ENCODE data around the gene COG4. TPM values are rescaled to one million over a fixed set of nuclear protein-coding genes. Genes with fewer than 3 reads are reported as not detected.
"Not testable (repeated sequence)": the region's sequence is repeated elsewhere in the genome, so short reads cannot be mapped to it uniquely, and the experiment has no call there.

The COG4 gene
- total RNA-seq, 1 donor from 2014 or later: 57.6 TPM

DNA sequence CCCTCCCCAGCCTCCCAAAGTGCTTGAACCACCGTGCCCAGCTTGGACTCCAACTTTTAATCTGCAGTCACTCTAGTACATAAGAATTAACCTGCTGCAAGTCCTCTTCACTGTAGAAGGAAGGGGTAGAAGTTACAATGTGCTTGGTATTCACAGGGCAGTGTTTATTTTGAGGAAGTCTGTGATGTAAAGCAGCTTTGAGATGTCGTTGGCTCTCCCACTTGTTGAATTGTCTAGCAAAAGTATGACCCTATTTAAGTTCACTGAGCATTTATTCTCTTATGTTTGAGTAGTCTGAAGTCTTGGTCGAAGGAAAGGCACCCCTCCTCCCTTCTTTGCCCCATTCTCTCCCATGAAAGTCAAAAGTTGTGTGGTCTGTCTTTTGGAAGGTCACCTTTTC lies 28.4 kb upstream of the COG4 start:
- TF ChIP-seq, protein P1, sequence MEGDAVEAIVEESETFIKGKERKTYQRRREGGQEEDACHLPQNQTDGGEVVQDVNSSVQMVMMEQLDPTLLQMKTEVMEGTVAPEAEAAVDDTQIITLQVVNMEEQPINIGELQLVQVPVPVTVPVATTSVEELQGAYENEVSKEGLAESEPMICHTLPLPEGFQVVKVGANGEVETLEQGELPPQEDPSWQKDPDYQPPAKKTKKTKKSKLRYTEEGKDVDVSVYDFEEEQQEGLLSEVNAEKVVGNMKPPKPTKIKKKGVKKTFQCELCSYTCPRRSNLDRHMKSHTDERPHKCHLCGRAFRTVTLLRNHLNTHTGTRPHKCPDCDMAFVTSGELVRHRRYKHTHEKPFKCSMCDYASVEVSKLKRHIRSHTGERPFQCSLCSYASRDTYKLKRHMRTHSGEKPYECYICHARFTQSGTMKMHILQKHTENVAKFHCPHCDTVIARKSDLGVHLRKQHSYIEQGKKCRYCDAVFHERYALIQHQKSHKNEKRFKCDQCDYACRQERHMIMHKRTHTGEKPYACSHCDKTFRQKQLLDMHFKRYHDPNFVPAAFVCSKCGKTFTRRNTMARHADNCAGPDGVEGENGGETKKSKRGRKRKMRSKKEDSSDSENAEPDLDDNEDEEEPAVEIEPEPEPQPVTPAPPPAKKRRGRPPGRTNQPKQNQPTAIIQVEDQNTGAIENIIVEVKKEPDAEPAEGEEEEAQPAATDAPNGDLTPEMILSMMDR (conservative IDR thresholded peaks at IDR 0.05; ENCODE audit: low read depth, low read length): no peak
- no peak for DNase-seq (ENCODE audit: low read depth)
- no peak overlapping the region for H3K4me3 ChIP-seq (ENCODE audit: low read depth, low read length)

DNA sequence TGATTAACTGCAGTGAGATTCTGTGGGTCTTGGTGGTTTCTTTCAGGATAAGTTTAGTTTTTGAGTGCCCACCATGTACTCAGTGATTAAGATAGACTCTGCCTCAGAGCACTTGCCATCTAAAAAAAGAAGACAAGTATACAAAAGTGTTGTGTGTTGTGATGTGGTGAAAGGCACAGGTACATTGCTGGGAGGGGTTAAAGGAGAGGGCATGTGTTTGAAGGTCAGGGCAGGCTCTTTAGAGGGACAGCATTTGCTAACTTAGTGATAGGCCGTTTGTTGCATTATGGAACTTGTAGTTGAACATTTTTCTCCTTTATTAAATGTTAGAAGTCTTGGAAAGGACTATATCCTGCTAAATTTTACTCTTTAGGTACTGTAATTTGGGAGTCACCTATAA lies 26.7 kb upstream of the COG4 start:
- no peak overlapping the region for H3K4me3 ChIP-seq (ENCODE audit: low read depth, low read length)
- DNase-seq (ENCODE audit: low read depth): no peak
- TF ChIP-seq, protein P1 (conservative IDR thresholded peaks at IDR 0.05; ENCODE audit: low read depth, low read length): no peak

GRCh38 chr16:70548936-70549335 lies 25.6 kb upstream of the COG4 start:
- TF ChIP-seq, protein P1 (conservative IDR thresholded peaks at IDR 0.05; ENCODE audit: low read depth, low read length): no peak
- no peak for DNase-seq (ENCODE audit: low read depth)
- H3K4me3 ChIP-seq (ENCODE audit: low read depth, low read length): no peak overlapping the region

DNA sequence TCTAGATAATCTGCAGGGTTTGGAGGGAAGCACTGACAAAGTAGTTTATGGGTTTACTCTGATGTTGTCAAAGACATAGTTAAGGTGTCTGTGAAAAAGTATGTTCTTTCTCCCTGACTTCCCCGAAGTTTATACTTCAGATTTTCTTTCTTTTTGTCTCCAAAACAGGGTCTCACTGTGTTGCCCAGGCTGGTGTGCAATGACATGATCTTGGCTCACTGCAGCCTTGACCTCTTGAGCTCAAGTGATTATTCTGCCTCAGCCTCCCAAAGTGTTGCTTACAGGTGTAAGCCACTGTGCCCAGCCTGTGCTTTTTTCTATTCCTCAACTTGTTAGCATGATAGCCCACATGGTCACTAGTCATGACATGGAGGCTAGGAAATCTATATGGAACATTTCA lies 21.2 kb upstream of the COG4 start:
- TF ChIP-seq, protein P1 (conservative IDR thresholded peaks at IDR 0.05; ENCODE audit: low read depth, low read length): no peak
- no peak for DNase-seq (ENCODE audit: low read depth)
- H3K4me3 ChIP-seq (ENCODE audit: low read depth, low read length): no peak overlapping the region

DNA sequence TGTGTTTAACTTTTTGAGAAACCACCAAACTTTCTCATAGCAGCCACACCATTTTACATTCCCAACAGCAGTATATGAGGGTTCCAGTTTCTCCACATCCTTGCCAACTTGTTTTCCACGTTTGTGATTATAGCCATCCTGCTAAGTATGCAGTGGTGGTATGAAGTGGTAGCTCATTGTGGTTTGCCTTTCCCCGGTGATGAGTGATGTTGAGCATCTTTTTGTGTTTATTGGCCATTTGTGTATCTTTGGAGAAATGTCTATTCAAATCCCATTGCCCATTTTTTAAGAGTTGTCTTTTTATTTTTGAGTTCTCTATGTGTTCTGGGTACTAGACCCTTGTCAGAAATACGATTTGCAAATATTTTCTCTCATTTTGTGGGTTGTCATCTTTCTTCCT lies 17.6 kb upstream of the COG4 start:
- no peak overlapping the region for H3K4me3 ChIP-seq (ENCODE audit: low read depth, low read length)
- DNase-seq (ENCODE audit: low read depth): no peak
- TF ChIP-seq, protein P1 (conservative IDR thresholded peaks at IDR 0.05; ENCODE audit: low read depth, low read length): no peak

DNA sequence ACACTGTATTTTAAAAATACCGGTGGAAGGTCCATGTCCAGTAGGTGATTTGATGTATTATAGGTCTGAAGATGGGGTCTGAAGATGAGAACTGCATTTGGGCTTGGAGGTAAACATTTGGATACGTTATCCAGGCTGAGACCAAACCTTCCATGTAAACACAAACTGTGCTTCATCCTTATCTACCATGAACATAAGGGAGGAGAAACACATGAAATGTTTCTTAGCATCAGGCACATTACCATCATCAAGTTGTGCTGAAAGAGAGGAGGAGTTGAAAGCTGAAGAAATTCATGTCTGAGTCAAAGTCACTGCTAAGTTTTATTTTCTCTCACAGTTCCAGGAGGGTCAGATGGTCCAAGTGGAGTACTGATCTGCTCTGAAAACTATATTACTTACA lies 11.6 kb upstream of the COG4 start:
- DNase-seq (ENCODE audit: low read depth): no peak
- TF ChIP-seq, protein P1 (conservative IDR thresholded peaks at IDR 0.05; ENCODE audit: low read depth, low read length): no peak
- no peak overlapping the region for H3K4me3 ChIP-seq (ENCODE audit: low read depth, low read length)

GRCh38 chr16:70529954-70530353 lies 6.6 kb upstream of the COG4 start:
- DNase-seq (ENCODE audit: low read depth); H3K4me3 ChIP-seq (ENCODE audit: low read depth, low read length): not testable (repeated sequence)
